Ramos (cell line): ENCODE results near the gene ZNF688.
"Not testable (repeated sequence)": the region's sequence is repeated elsewhere in the genome, so short reads cannot be mapped to it uniquely, and the experiment has no call there.

Experiments
- in situ Hi-C: fragments of 300-500 bp; cut with MboI; formaldehyde crosslinking; loops from one replicate; pipeline ENCODE4 v1.14.3; 2022; ENCODE audit warnings: low sequenced_read_pairs; ENCODE audit not compliant: unreplicated experiment

The ZNF688 gene

DNA sequence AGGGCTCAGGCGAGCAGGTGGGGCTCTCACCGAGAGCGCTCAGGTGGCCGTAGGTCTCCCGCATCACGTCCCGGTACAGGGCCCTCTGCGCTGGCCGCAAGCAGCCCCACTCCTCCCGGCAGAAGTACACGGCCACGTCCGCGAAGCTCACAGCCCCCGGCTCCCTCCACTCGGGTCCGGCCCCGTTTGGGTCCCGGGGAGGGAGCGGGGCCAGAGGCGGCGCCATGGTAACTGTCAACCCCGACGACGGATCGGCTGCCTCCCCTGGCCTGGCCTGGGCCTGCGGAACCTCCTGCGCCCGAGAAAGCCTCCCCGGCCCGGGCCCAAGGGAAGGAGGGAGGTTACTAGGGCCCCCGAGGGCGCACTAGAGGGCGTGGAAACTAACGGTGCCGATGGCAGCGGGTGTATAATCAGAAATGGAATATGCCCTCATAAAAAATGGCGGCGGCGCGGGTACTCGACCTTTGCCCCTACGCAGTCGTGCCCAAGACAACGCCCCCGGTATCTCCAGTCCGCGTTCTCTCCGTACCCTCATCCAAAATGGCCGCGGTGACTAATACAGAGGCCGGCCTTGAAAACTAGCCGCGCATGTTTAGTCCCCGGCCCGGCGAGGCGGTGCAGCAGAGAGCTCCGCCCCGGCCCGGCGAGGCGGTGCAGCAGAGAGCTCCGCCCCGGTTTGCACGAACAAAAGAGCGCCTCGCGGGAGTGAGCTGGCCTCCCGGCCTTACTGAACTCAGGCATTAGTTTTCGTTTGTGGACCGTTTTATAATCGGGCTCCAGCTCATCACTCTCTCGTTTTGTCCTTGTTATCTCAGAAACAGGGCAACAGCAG lies 13.3 kb downstream of the ZNF688 start, which contains the start of gene ZNF764:
Gene ZNF764, minus strand, starts transcription at position 418 of the 832 bp plus-strand sequence. Its CDS starts 192 bp downstream, at position 226.
- in situ Hi-C loops: no loop called here

- in situ Hi-C loops: no loop called here
Measured at GRCh38 chr16:30557707-30557956, 13.9 kb downstream of the ZNF688 start.

GRCh38 chr16:30556125-30556473 lies 15.4 kb downstream of the ZNF688 start:
- in situ Hi-C loops: no loop called here

GRCh38 chr16:30555315-30556124 lies 16.0 kb downstream of the ZNF688 start:
- in situ Hi-C loops: no loop called here

- in situ Hi-C loops: no loop called here
Measured at GRCh38 chr16:30554557-30555314, 16.8 kb downstream of the ZNF688 start.

- in situ Hi-C loops: no loop called here
Measured at GRCh38 chr16:30553393-30553899, 18.1 kb downstream of the ZNF688 start.

DNA sequence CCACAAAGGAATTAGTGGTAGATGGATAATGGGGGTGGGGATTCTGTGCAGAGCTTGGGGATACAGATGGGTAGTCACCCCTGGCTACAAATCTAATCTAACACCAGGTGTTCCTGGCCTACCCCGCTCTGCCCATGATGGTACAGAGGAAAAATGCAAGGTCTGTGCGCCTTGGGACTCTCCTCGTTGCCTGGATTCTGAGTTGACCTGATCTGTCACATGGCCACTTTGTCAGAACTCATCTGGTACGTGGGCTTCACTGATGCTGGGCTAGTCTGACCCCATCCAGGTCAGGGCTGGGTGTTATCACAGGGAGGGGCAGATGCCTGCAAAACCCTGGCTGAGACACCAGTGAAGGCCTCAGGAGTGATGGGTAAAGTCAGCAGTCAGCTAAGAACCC lies 18.6 kb downstream of the ZNF688 start:
- in situ Hi-C loops: no loop called here

DNA sequence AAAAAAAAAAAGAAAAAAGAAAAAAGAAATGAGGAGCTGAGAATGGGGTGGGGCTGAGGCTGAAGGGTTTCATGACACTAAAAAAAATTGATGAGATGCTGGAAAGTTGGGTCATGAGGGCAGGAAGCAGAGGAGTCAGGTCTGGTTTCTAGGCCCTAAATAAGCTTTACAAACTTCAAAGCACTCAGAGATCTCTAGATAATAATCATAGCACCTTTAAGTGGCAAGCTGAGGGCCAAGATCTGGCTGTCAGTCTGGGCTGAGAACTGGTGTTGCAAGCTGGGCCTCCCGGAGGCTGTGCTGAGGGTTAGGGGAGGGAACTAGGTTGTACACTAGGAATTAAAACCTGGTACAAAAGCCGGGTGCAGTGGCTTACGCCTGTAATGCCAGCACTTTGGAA lies 19.7 kb downstream of the ZNF688 start:
- in situ Hi-C loops: no loop called here

DNA sequence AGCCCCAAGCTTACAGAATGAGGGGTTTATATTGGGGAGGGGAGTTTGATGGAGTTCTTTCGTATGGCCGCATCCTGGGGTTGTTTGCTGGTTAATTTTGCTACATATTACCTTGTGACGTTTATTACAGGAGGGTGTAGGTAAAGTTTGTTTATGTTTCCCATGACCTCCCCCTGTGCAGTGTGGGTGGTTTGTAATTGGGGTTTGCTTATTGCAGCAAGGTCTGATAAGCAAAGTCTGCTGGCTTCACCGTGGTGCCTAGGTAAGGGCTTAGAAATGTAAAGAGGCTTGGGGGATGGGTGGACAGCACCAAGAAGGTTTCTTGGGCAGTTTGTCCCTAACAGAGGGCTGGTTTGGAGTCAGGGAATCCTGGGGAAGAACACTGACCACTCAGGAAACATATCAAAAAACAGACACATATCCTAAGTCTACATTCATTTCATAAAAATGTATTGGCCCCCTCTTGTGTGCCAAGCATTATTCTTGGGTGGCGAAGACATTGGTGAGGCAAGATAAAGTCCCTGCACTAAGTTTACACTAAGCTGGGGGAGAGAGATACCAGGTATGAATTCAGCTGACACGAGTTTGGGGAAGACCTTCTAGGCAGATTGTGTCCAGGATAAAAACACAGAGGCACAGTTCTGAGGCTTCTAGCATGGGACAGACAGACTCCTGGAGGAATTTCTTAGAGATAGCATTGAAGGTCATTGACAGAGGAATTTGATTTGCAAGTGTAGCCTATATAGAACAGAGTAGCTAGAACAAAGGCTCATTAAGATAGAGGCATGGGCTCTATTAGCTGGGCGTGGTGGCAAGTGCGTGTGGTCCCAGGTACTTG lies 22.9 kb downstream of the ZNF688 start:
- in situ Hi-C loops: no loop called here

- in situ Hi-C loops: no loop called here
Measured at GRCh38 chr16:30546115-30546514, 25.4 kb downstream of the ZNF688 start.

GRCh38 chr16:30543067-30543466 lies 28.4 kb downstream of the ZNF688 start:
- in situ Hi-C loops: no loop called here

- in situ Hi-C loops: no loop called here
Measured at GRCh38 chr16:30541502-30542329, 29.8 kb downstream of the ZNF688 start.

GRCh38 chr16:30540916-30541464 lies 30.5 kb downstream of the ZNF688 start:
- in situ Hi-C loops: not testable (repeated sequence)

DNA sequence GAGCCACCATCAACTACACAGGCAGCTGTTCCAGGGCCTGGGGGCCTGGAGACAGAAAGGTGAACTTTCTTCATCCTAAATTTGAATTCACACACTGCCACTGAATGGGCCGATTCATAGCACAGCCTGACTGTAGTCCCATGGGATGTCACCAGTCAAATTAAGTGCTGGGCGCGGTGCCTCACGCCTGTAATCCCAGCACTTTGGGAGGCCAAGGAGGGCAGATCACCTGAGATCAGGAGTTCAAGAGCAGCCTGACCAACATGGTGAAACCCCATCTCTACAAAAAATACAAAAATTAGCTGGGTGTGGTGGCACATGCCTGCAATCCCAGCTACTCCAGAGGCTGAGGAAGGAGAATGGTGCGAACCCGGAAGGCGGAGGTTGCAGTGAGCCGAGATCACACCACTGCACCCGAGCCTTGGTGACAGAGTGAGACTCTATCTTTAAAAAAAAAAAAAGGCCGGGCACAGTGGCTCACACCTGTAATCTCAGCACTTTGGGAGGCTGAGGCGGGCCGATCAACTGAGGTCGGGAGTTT lies 31.5 kb downstream of the ZNF688 start:
- in situ Hi-C loops: not testable (repeated sequence)

- in situ Hi-C loops: no loop called here
Measured at GRCh38 chr16:30539000-30539964, 32.2 kb downstream of the ZNF688 start.

- in situ Hi-C loops: not testable (repeated sequence)
Measured at GRCh38 chr16:30536391-30537024, 35.0 kb downstream of the ZNF688 start.

DNA sequence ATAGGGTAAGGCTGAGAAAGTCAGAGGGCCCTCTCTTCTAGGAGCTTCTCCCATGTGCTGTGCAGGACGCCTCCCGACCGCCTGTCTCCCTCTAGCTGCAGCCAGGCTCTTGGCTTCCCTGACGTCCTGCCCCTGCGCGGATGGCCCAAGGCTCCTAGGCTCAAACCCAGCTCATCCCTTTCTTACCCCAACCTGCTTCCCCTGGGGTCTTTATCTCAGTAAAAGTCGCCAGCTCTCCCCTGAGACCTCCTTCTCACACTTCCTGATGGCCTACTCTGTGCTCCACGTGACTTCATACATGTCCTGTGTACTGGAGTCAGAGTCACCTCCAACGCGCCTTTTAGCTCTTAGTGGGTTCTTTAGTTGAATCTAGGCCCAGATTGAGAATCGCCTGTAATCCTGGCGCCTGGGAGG lies 35.7 kb downstream of the ZNF688 start:
- in situ Hi-C loops: no loop called here
